ENCODE results near the gene PRSS12.
A peak's percentile ranks its signal among the peaks of the same experiment; 100 is the strongest.

Gene PRSS12

DNA sequence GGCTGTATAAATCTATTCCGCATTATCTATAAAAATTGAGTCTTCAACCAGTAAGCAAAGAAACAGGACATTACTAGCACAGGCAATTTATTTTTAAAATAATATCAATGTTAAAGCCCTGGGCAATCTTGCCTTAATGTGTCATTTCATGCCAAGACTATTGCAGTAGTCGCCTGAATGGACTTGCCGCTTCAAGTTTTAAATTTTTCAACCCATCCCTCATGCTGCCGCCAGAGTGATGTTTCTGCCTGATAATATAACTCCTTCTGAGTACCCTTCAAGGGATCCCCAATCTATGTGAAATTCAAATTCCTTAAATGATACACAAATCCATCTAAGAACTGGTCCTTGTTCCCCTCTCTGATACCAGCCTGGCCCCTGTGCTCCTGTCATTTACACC lies 66.9 kb downstream of the PRSS12 start:
- TF ChIP-seq, protein P1, sequence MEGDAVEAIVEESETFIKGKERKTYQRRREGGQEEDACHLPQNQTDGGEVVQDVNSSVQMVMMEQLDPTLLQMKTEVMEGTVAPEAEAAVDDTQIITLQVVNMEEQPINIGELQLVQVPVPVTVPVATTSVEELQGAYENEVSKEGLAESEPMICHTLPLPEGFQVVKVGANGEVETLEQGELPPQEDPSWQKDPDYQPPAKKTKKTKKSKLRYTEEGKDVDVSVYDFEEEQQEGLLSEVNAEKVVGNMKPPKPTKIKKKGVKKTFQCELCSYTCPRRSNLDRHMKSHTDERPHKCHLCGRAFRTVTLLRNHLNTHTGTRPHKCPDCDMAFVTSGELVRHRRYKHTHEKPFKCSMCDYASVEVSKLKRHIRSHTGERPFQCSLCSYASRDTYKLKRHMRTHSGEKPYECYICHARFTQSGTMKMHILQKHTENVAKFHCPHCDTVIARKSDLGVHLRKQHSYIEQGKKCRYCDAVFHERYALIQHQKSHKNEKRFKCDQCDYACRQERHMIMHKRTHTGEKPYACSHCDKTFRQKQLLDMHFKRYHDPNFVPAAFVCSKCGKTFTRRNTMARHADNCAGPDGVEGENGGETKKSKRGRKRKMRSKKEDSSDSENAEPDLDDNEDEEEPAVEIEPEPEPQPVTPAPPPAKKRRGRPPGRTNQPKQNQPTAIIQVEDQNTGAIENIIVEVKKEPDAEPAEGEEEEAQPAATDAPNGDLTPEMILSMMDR (IDR thresholded peaks at IDR 0.05; ENCODE audit: low read depth, low read length): no peak
- no peak for TF ChIP-seq EZH2phosphoT487 (IDR thresholded peaks at IDR 0.05; ENCODE audit: low read depth)
- H3K36me3 ChIP-seq (replicated peaks; ENCODE audit: low read depth, low read length): peaks cover 11% of the 10 kb centered on the region
- H3K4me3 ChIP-seq (ENCODE audit: low read length): no peak overlapping the region
- no peaks in the 10 kb centered on the region for H3K9me3 ChIP-seq (ENCODE audit: insufficient read depth, low read length)
- H3K79me2 ChIP-seq (ENCODE audit: low read length): 0 out of 2 replicates have a peak, but pooled peaks cover 4% of the 10 kb centered on the region
- peaks cover 45% of the 10 kb centered on the region for H3K4me1 ChIP-seq (ENCODE audit: low read length)
- H3K27me3 ChIP-seq (ENCODE audit: low read depth, low read length): no peaks in the 10 kb centered on the region
- no peaks in the 10 kb centered on the region; the same call in 1 of the 2 replicates for H4K20me1 ChIP-seq (ENCODE audit: insufficient read depth, low read length)
- H2AFZ ChIP-seq (ENCODE audit: low read depth, low read length): no peak overlapping the region
- no peak overlapping the region for H3K9ac ChIP-seq (ENCODE audit: low read length)
- no peak overlapping the region for H3K27ac ChIP-seq (ENCODE audit: low read length)
- H3K4me2 ChIP-seq (ENCODE audit: low read length): no peak overlapping the region

DNA sequence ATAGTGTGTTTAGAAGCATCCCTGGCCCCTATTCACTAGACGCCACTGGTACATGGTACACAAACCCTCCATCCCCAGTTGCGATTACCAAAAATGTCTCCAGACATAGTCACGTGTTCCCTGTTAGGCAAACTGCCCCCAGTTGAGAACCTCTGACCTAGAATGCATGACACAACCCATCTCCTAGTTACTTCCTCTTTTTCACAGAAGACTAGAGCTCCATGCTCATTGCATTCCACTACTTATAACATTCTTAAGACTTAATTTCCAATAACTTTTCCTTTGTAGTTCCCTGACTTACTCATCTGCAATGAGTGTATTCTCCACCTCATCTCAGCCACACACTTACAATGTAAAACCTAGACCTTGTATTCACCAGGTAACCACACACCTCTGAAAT lies 68.6 kb downstream of the PRSS12 start:
- Histone ChIP-seq H3K4me1 (ENCODE audit: low read length) (peaks cover 56% of the 10 kb centered on the region), H3K4me2 (ENCODE audit: low read length) (peak overlapping the region; percentile 62), H3K9ac (ENCODE audit: low read length) (peak overlapping the region; percentile 23; the same call in 1 of the 2 replicates), H3K36me3 (replicated peaks; ENCODE audit: low read depth, low read length) (peaks cover 28% of the 10 kb centered on the region), H3K27me3 (ENCODE audit: low read depth, low read length) (no peaks in the 10 kb centered on the region), H2AFZ (ENCODE audit: low read depth, low read length) (peak overlapping the region; percentile 51; the same call in 1 of the 2 replicates), H3K4me3 (ENCODE audit: low read length) (peak overlapping the region; percentile 30), H4K20me1 (ENCODE audit: insufficient read depth, low read length) (peaks cover 8% of the 10 kb centered on the region), H3K79me2 (ENCODE audit: low read length) (peaks cover 21% of the 10 kb centered on the region), H3K27ac (ENCODE audit: low read length) (peak overlapping the region; percentile 84), H3K9me3 (ENCODE audit: insufficient read depth, low read length) (no peaks in the 10 kb centered on the region)
- TF ChIP-seq, protein P1 (IDR thresholded peaks at IDR 0.05; ENCODE audit: low read depth, low read length): no peak
- no peak for TF ChIP-seq EZH2phosphoT487 (IDR thresholded peaks at IDR 0.05; ENCODE audit: low read depth)

- H3K4me3 ChIP-seq (ENCODE audit: low read length): no peak overlapping the region
- peaks cover 35% of the 10 kb centered on the region for H3K36me3 ChIP-seq (replicated peaks; ENCODE audit: low read depth, low read length)
- TF ChIP-seq, protein P1 (IDR thresholded peaks at IDR 0.05; ENCODE audit: low read depth, low read length): no peak
- no peak for TF ChIP-seq EZH2phosphoT487 (IDR thresholded peaks at IDR 0.05; ENCODE audit: low read depth)
- peaks cover 8% of the 10 kb centered on the region for H4K20me1 ChIP-seq (ENCODE audit: insufficient read depth, low read length)
- H3K4me2 ChIP-seq (ENCODE audit: low read length): no peak overlapping the region
- H2AFZ ChIP-seq (ENCODE audit: low read depth, low read length): no peak overlapping the region
- H3K4me1 ChIP-seq (ENCODE audit: low read length): peaks cover 59% of the 10 kb centered on the region
- H3K9me3 ChIP-seq (ENCODE audit: insufficient read depth, low read length): no peaks in the 10 kb centered on the region
- H3K79me2 ChIP-seq (ENCODE audit: low read length): peaks cover 28% of the 10 kb centered on the region
- no peaks in the 10 kb centered on the region for H3K27me3 ChIP-seq (ENCODE audit: low read depth, low read length)
- H3K27ac ChIP-seq (ENCODE audit: low read length): peak overlapping the region; percentile 84
- H3K9ac ChIP-seq (ENCODE audit: low read length): no peak overlapping the region
These were observed 70.1 kb downstream of the PRSS12 start for GRCh38 chr4:118282692-118283091.

- H3K9me3 ChIP-seq (ENCODE audit: insufficient read depth, low read length): no peaks in the 10 kb centered on the region
- H3K9ac ChIP-seq (ENCODE audit: low read length): peak overlapping the region; percentile 99
- H3K4me2 ChIP-seq (ENCODE audit: low read length): peak overlapping the region; percentile 96
- H3K4me1 ChIP-seq (ENCODE audit: low read length): peaks cover 61% of the 10 kb centered on the region
- peak overlapping the region; percentile 84 for H3K27ac ChIP-seq (ENCODE audit: low read length)
- peaks cover 37% of the 10 kb centered on the region for H3K36me3 ChIP-seq (replicated peaks; ENCODE audit: low read depth, low read length)
- H2AFZ ChIP-seq (ENCODE audit: low read depth, low read length): no peak overlapping the region
- H4K20me1 ChIP-seq (ENCODE audit: insufficient read depth, low read length): peaks cover 8% of the 10 kb centered on the region
- H3K4me3 ChIP-seq (ENCODE audit: low read length): no peak overlapping the region
- no peak for TF ChIP-seq EZH2phosphoT487 (IDR thresholded peaks at IDR 0.05; ENCODE audit: low read depth)
- TF ChIP-seq, protein P1 (IDR thresholded peaks at IDR 0.05; ENCODE audit: low read depth, low read length): no peak
- H3K27me3 ChIP-seq (ENCODE audit: low read depth, low read length): no peaks in the 10 kb centered on the region
- H3K79me2 ChIP-seq (ENCODE audit: low read length): peaks cover 28% of the 10 kb centered on the region
These were observed 71.0 kb downstream of the PRSS12 start for GRCh38 chr4:118281611-118282442.
